HAP-1 (cell line): Measurements from ENCODE around the gene MAP3K6.
A peak's percentile ranks its signal among the peaks of the same experiment; 100 is the strongest.
"Not testable (repeated sequence)": the region's sequence is repeated elsewhere in the genome, so short reads cannot be mapped to it uniquely, and the experiment has no call there.

Experiments
- DNase-seq, 2 experiments: peaks; one replicate each; pipeline ENCODE4 v3.0.0-alpha.2; 2016 to 2020; ENCODE audit warnings: low spot score in 2 of 2
- H3K27me3 ChIP-seq: fragments of 250-450 bp; sonication (Bioruptor Pico); 2 replicates; pipeline ENCODE4 v1.5.1; 2020; ENCODE audit warnings: low read depth, mild to moderate bottlenecking, moderate library complexity
- H3K36me3 ChIP-seq: fragments of 250-450 bp; sonication (Bioruptor Pico); replicated peaks from 2 replicates; pipeline ENCODE4 v1.5.1; 2020; ENCODE audit warnings: mild to moderate bottlenecking
- H3K4me1 ChIP-seq: fragments of 250-450 bp; sonication (Bioruptor Pico); 2 replicates; pipeline ENCODE4 v1.5.1; 2020; ENCODE audit warnings: mild to moderate bottlenecking
- H3K4me3 ChIP-seq: fragments of 250-450 bp; sonication (Bioruptor Pico); 2 replicates; pipeline ENCODE4 v1.5.1; 2020; ENCODE audit warnings: mild to moderate bottlenecking, moderate library complexity
- H3K9me3 ChIP-seq: fragments of 250-450 bp; sonication (Bioruptor Pico); 2 replicates; pipeline ENCODE4 v1.5.1; 2020; ENCODE audit warnings: mild to moderate bottlenecking, moderate library complexity
- in situ Hi-C: fragments of 300-500 bp; cut with MboI; formaldehyde crosslinking; loops from 3 replicates; pipeline ENCODE4 v1.14.3; 2020; ENCODE audit warnings: low sequenced_read_pairs, inconsistent platforms, mixed read lengths

MAP3K6 gene, protein sequence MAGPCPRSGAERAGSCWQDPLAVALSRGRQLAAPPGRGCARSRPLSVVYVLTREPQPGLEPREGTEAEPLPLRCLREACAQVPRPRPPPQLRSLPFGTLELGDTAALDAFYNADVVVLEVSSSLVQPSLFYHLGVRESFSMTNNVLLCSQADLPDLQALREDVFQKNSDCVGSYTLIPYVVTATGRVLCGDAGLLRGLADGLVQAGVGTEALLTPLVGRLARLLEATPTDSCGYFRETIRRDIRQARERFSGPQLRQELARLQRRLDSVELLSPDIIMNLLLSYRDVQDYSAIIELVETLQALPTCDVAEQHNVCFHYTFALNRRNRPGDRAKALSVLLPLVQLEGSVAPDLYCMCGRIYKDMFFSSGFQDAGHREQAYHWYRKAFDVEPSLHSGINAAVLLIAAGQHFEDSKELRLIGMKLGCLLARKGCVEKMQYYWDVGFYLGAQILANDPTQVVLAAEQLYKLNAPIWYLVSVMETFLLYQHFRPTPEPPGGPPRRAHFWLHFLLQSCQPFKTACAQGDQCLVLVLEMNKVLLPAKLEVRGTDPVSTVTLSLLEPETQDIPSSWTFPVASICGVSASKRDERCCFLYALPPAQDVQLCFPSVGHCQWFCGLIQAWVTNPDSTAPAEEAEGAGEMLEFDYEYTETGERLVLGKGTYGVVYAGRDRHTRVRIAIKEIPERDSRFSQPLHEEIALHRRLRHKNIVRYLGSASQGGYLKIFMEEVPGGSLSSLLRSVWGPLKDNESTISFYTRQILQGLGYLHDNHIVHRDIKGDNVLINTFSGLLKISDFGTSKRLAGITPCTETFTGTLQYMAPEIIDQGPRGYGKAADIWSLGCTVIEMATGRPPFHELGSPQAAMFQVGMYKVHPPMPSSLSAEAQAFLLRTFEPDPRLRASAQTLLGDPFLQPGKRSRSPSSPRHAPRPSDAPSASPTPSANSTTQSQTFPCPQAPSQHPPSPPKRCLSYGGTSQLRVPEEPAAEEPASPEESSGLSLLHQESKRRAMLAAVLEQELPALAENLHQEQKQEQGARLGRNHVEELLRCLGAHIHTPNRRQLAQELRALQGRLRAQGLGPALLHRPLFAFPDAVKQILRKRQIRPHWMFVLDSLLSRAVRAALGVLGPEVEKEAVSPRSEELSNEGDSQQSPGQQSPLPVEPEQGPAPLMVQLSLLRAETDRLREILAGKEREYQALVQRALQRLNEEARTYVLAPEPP (N-terminal part only)

DNA sequence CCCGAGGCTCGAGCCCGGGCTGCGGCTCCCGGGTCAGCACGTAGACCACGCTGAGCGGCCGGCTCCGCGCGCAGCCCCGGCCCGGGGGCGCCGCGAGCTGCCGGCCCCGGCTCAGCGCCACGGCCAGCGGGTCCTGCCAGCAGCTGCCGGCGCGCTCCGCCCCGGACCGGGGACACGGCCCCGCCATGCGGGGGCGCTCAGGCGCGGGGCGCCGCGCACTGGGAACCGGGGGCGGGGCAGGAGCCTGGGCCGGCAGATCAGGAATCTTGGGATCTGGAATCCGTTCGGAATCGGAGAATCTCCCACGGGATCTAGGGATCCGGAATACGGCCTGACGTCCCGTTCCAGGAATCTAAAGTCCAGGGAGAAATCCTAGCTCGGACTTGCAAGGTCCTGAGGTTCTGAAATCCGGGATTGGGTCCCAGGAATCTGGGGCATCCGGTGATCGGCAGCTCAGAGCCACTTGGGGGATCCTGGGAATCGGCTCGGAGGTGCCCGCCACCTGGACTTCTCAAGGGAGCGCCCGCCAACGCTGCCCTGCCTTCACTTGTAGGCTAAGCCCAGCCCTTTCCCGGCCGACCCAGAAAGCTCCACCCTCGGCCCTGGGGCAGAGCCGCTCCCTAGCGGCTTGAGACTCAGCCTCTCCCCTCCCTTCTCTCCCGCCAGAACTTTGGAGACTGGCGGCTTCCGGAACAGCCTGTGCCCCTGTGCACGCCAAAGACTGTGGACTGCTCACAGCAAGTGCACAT, at the start of gene MAP3K6:
MAP3K6 (minus strand) TSS at position 551 of the 749 bp plus-strand sequence; CDS start at position 187, 364 bp downstream.
- H3K36me3 ChIP-seq: no peaks in the 10 kb centered on the region
- DNase-seq: peak; percentile 82 to 92
- no peaks in the 10 kb centered on the region for H3K27me3 ChIP-seq
- H3K9me3 ChIP-seq: no peaks in the 10 kb centered on the region
- in situ Hi-C loops: no loop called here
- peaks cover 6% of the 10 kb centered on the region; the same call in 1 of the 2 replicates for H3K4me1 ChIP-seq
- H3K4me3 ChIP-seq: peak within 1 kb of the TSS; percentile 59

DNA sequence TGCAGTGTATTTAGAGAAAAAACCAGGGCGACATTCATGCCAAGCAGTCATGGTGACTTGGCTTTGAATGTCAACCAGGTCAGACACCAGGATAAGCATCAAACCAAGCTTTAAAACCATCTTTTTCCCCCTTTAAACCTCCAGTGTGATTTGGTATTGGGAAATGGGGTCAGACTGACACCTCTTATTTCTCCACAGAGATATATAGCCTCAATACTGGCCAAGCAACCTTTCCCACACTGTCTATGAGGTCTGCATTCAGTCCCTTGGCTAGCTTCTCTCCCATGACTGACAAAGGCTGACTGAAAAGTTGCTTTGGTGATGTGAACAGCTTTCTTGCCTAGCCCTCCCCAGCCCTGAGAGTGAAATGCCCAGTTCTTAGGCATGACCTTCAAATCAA, 47.3 kb upstream of the MAP3K6 start:
- Histone ChIP-seq H3K4me1 (no peaks in the 10 kb centered on the region), H3K36me3 (peaks cover 79% of the 10 kb centered on the region), H3K4me3 (no peak overlapping the region), H3K9me3 (no peaks in the 10 kb centered on the region), H3K27me3 (no peaks in the 10 kb centered on the region)
- DNase-seq: no peak
- in situ Hi-C loops: no loop called here

DNA sequence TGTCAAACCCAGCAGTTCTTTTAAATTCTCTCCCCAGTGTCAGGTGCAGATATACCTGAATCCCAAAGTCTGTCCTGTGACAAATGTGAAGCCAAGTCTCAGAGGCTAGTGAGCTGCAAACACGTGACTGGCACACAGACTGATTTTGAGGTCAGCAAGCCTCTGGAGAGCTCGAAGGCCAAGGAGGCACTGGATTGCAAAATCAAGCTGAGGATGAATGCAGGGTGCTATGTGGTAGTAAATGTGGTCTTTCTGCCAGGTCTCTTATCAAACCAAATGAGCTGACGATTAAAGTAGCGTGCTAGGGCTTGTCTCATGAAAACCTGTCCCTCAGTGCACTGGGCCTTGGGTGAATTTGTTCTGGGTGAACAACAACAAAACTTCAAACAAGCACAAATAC, 46.2 kb upstream of the MAP3K6 start:
- in situ Hi-C loops: no loop called here
- Histone ChIP-seq H3K4me1 (no peaks in the 10 kb centered on the region), H3K36me3 (peaks cover 83% of the 10 kb centered on the region), H3K9me3 (no peaks in the 10 kb centered on the region), H3K4me3 (no peak overlapping the region), H3K27me3 (no peaks in the 10 kb centered on the region)
- no peak for DNase-seq

DNA sequence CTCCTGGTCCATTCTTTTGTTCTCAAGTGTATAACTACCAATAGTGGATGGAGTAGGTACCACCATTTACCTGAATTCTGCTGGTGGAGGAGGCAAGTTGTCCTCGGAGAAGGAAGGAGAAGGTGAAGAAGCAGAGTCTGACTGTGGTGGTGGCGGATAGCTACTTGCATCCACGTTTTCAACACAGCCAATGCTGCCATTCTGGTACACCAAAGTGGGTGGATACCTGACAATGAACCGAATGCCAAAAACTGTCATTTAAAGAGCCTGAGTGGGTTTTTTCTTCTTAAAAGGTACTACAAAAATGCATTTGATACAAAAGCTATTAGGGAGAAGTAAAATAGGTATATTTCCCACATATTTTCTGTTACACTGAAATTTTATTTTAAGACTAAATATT, 45.7 kb upstream of the MAP3K6 start:
- in situ Hi-C loops: no loop called here
- Histone ChIP-seq H3K27me3 (no peaks in the 10 kb centered on the region), H3K4me1 (no peaks in the 10 kb centered on the region), H3K36me3 (peaks cover 79% of the 10 kb centered on the region), H3K4me3 (no peak overlapping the region), H3K9me3 (no peaks in the 10 kb centered on the region)
- DNase-seq: no peak

DNA sequence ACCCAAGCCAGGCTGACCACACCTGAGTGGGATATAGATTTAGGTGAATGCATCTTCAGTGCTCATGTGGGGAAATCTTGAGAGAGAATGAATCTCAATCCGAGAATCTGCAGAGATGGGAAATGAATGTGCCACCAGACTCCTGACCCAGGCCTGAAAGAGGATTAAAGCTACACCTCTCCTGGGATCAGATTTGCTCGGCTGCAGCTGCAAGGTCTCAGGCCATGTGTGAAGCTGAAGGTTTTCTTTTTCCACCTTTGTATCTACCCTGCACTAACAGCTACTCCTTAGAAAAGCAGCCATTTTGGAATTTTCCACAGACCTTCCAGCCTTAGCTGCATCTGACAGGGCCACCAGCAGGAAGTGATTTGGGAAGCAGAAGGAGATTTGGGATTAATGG, 43.9 kb upstream of the MAP3K6 start:
- Histone ChIP-seq H3K36me3 (peaks cover 67% of the 10 kb centered on the region), H3K4me3 (no peak overlapping the region), H3K4me1 (no peaks in the 10 kb centered on the region), H3K9me3 (no peaks in the 10 kb centered on the region), H3K27me3 (no peaks in the 10 kb centered on the region)
- DNase-seq: no peak
- in situ Hi-C loops: no loop called here

DNA sequence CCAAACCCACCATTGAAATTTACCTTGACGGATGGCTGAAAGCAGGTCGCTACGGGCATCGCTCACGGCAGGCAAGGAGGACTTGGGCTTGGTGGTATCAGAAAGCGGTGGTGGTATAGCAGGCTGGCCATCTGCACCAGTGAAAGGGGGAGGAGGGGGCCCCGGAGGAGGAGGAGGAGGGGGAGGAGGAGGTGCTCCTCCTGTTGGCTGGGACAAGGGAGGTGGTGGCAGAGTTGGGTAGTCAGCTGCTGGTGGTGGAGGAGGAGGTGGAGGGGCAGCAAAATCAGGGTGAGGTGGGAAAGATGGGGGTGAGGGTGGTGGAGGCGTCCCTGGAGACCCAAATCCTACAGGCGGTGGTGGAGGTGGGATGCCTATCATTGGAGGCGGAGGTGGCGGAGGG, 42.9 kb upstream of the MAP3K6 start:
- no peak for DNase-seq
- no peaks in the 10 kb centered on the region for H3K27me3 ChIP-seq
- H3K36me3 ChIP-seq: peaks cover 58% of the 10 kb centered on the region
- no peaks in the 10 kb centered on the region for H3K4me1 ChIP-seq
- H3K4me3 ChIP-seq: no peak overlapping the region
- in situ Hi-C loops: no loop called here
- H3K9me3 ChIP-seq: no peaks in the 10 kb centered on the region

DNA sequence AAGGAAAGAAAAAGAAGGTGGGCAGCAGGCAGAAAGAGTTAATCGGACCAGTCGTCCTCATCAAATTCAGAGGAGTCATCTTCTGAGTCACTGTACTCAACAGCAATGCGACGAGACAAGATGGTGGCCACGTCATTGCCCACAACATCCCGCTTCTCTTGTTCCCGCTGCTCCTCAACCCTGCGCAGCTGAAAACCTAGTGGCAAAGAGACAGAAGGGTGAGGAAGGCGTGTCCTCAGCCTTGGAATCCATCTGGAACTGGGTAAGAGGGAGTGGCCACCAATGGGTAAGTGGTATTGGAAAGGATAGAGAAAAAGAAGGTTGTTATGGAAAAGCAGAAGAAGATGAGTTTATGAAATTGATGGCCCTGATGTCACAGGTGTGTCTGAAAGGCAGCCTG, 41.4 kb upstream of the MAP3K6 start:
- no peak overlapping the region for H3K4me3 ChIP-seq
- no peak for DNase-seq
- H3K4me1 ChIP-seq: no peaks in the 10 kb centered on the region
- H3K36me3 ChIP-seq: peaks cover 43% of the 10 kb centered on the region
- in situ Hi-C loops: no loop called here
- H3K9me3 ChIP-seq: no peaks in the 10 kb centered on the region
- no peaks in the 10 kb centered on the region for H3K27me3 ChIP-seq

DNA sequence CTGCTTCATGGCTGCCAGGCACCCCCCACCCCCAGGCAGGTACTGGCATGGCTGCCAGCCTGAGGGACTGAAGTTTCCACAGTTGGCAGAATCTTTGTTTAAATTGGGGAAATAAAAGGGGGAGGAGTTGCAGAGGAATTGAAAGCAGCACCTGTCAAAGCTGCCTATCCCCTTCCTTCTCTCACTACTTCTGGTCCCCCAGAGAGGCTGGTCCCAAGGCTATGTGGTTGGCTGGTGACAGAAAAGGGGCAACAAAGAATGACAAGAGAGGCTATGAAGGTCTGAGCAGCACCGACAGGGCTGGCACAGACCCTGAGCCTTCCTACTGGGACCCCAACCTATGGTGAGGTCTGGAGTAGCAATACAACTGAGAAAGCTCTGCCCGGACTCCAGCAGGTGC, 40.0 kb upstream of the MAP3K6 start:
- H3K4me3 ChIP-seq, H3K4me1 ChIP-seq, H3K27me3 ChIP-seq, DNase-seq, in situ Hi-C loops, H3K9me3 ChIP-seq: not testable (repeated sequence)
- peaks cover 29% of the 10 kb centered on the region for H3K36me3 ChIP-seq

DNA sequence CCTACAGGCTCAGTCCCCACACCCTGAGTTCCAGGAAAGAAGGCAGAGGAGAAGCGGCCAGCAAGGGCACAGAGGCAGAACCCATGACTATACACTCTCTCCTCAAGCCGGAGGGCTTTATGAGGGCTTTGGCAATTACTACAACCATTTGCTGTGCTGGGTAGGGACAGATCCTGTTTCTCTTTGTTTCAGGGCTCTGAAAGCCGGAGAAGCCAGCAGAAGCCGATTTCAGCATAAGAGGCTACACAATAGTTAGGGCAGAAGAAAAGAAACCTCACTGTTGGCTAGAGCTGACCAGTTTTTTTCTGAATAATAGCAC, 39.6 kb upstream of the MAP3K6 start:
- Histone ChIP-seq H3K4me1 (no peaks in the 10 kb centered on the region), H3K4me3 (no peak overlapping the region), H3K27me3 (no peaks in the 10 kb centered on the region), H3K36me3 (peaks cover 25% of the 10 kb centered on the region), H3K9me3 (no peaks in the 10 kb centered on the region)
- in situ Hi-C loops: no loop called here
- no peak for DNase-seq

DNA sequence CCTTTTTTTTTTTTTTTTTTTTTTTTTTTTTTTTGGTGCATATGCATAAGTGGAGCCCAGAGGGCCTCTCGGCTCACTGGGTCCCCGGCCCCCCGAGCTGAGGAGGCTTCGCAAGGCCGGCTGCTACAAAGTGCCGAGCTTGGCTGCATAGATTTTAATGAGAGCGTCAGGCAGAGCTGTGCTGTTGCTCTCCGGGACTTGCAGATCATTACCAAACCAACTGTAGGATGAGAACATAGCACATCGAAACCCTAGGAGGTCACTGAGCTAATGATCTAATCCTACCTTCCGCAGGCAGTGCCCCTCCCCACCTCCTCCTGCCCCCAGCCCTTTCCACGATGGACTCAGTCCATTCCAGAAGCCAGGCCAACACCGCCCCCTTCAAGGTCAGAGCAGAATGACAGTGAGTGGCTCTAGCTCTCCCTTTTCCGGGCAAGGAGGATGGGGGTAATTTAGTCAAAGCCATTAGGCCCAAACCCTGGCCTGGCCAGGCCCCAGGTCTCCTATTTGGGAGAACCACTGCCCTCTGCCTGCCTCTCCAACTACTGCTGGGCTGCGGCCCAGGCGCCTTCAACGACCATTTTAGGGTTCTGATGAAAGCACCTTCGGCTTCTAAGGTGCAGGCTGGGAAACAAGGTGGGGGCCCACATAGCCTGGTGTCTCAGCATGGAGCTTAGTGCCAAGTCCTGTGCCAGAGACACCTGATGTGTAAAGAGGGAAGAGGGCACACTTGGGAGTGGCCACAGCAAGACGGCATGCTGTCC, 39.0 kb upstream of the MAP3K6 start:
- H3K27me3 ChIP-seq, H3K4me1 ChIP-seq, DNase-seq, in situ Hi-C loops, H3K4me3 ChIP-seq, H3K9me3 ChIP-seq: not testable (repeated sequence)
- H3K36me3 ChIP-seq: peaks cover 19% of the 10 kb centered on the region

DNA sequence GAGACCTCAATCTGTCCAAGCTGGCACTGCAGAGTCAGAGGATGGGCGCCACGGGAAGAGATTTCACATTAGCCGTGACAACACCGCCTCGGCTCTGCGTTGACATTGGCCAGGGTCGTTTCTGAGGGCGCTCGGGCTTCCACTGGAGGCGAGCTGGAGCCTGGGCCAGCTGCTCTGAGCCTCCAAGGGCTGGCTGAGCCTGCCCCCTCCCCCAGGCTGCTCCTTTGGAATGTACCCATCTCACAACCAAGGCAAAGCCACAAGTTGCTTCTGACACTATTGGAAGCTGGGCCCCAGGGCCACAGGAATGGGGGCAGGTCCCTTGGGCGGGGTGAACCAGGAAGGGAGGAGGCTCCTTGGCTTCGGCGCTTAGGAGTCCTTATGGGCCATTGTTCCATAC, 38.3 kb upstream of the MAP3K6 start:
- Histone ChIP-seq H3K36me3 (peaks cover 12% of the 10 kb centered on the region), H3K27me3 (no peaks in the 10 kb centered on the region), H3K4me1 (no peaks in the 10 kb centered on the region), H3K4me3 (no peak overlapping the region), H3K9me3 (no peaks in the 10 kb centered on the region)
- DNase-seq: no peak
- in situ Hi-C loops: no loop called here

DNA sequence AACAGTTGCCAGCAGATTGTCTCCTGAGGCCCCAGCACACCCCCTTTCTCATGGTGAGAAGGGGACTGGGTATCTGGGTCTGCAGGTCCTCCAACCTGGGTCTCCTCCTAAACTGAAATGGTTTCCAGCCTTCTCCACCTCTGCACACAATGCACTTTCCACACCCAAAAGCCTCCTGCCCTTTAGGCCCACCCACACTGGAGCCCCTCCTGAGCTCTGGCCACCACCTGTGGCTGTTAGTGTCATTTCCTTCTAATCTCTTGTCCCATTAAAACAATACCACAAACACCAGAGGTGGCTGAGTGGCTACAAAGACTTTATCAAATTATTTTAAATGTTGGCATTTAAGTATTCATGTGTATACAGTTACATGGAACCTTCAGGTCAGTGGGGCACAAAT, 37.2 kb upstream of the MAP3K6 start:
- H3K4me3 ChIP-seq: no peak overlapping the region
- peaks cover 12% of the 10 kb centered on the region for H3K36me3 ChIP-seq
- no peaks in the 10 kb centered on the region for H3K9me3 ChIP-seq
- no peaks in the 10 kb centered on the region for H3K4me1 ChIP-seq
- in situ Hi-C loops: no loop called here
- DNase-seq: no peak
- no peaks in the 10 kb centered on the region for H3K27me3 ChIP-seq
